HCT116 (cell line): Measurements from ENCODE around the gene AOPEP. TPM values are rescaled to one million over a fixed set of nuclear protein-coding genes. Genes with fewer than 3 reads are reported as not detected.

ENCODE experiments used
- ATAC-seq: fragments of 200-7000 bp; cut with Tn5 transposase; 2 replicates; pipeline ENCODE4 v1.9.1; 2020; ENCODE audit warnings: mild to moderate bottlenecking, moderate library complexity
- BruUV-seq: library from RNA; stranded (reverse); fragments of 400-500 nt; replicated peaks from 2 replicates; lab custom pipeline; 2021; lab: Mats Ljungman, UMichigan
- CTCF ChIA-PET: fragments of 300-600 bp; sonication (Branson Sonifier 250); formaldehyde crosslinking; loops from one replicate; lab custom pipeline; 2021; ENCODE audit warnings: antibody characterized with exemption; lab: Charles Lee
- POLR2A ChIA-PET: fragments of 300-600, 350-600 bp; sonication (Branson Sonifier 250); formaldehyde crosslinking; loops from one replicate; lab custom pipeline; 2021; ENCODE audit warnings: antibody characterized with exemption; lab: Charles Lee
- RAD21 ChIA-PET, 2 experiments: fragments of 300-600 bp; sonication (Branson Sonifier 250); formaldehyde crosslinking; loops; one replicate each; lab custom pipeline; 2023; ENCODE audit warnings: low total read pairs in 2 of 2; ENCODE audit not compliant: uncharacterized antibody in 2 of 2, unreplicated experiment in 2 of 2, low non-redundant PET in 1 of 2; lab: Charles Lee
- DNase-seq: peaks from one replicate; pipeline ENCODE4 v3.0.0-alpha.2; 2010; ENCODE audit warnings: low read depth, low spot score
- H2AFZ ChIP-seq: fragments of 200-600 bp; shearing (Covaris generic), sonication (generic); 2 replicates; pipeline ENCODE4 v1.6.1; 2017; ENCODE audit warnings: low read depth, mixed run types, mixed read lengths, antibody characterized with exemption, low read length; ENCODE audit not compliant: poor library complexity, severe bottlenecking
- H3K27ac ChIP-seq: 2 replicates; pipeline ENCODE4 v1.5.1; 2012; ENCODE audit warnings: low read depth, low read length
- H3K27me3 ChIP-seq: fragments of 200-600 bp; sonication (generic); 2 replicates; pipeline ENCODE4 v1.6.1; 2016; ENCODE audit warnings: mixed run types, low read length, mixed read lengths; ENCODE audit not compliant: insufficient read depth
- H3K36me3 ChIP-seq, 2 experiments: fragments of 200-500 bp in 1 of 2; fragments of 200-600 bp in 1 of 2; sonication (Bioruptor generic) in 1 of 2; sonication (generic) in 1 of 2; 2 replicates each; pipeline versions ENCODE4 v1.5.1 to v1.6.1; 2014 to 2016; ENCODE audit warnings: low read length in 2 of 2, inconsistent platforms in 1 of 2, mixed read lengths in 1 of 2, mixed run types in 1 of 2; ENCODE audit not compliant: insufficient read depth in 2 of 2, control insufficient read depth in 1 of 2
- H3K4me1 ChIP-seq, 2 experiments: fragments of 200-600 bp in 1 of 2; sonication (generic) in 1 of 2; 2 replicates each; pipeline versions ENCODE4 v1.5.1 to v1.6.1; 2012 to 2017; ENCODE audit warnings: low read length in 2 of 2, inconsistent platforms in 1 of 2, mild to moderate bottlenecking in 1 of 2, mixed read lengths in 1 of 2, mixed run types in 1 of 2, moderate library complexity in 1 of 2; ENCODE audit not compliant: insufficient read depth in 2 of 2, control insufficient read depth in 1 of 2
- H3K4me2 ChIP-seq: fragments of 200-600 bp; sonication (generic); 2 replicates; pipeline ENCODE4 v1.6.1; 2017; ENCODE audit warnings: mixed run types, low read length, mixed read lengths
- H3K4me3 ChIP-seq, 2 experiments: fragments of 200-600 bp in 1 of 2; sonication (generic) in 1 of 2; replicated peaks in 1 of 2; 2 replicates each; pipeline ENCODE4 v1.5.1; 2011 to 2016; ENCODE audit warnings: low read length in 2 of 2, control low read depth in 1 of 2, low read depth in 1 of 2, mild to moderate bottlenecking in 1 of 2, mixed read lengths in 1 of 2, mixed run types in 1 of 2
- H3K79me2 ChIP-seq: fragments of 200-600 bp; sonication (generic); 2 replicates; pipeline ENCODE4 v1.6.1; 2017; ENCODE audit warnings: mild to moderate bottlenecking, mixed run types, low read length, moderate library complexity, mixed read lengths; ENCODE audit not compliant: insufficient read depth
- H3K9ac ChIP-seq: fragments of 200-600 bp; sonication (generic); 2 replicates; pipeline ENCODE4 v1.6.1; 2016; ENCODE audit warnings: low read length, mixed read lengths
- H3K9me2 ChIP-seq: fragments of 200-600 bp; sonication (generic), shearing (Covaris generic); 2 replicates; pipeline ENCODE4 v1.6.1; 2017; ENCODE audit warnings: mixed run types, mild to moderate bottlenecking, moderate library complexity; ENCODE audit not compliant: insufficient read depth
- H3K9me3 ChIP-seq, 2 experiments: fragments of 200-500 bp in 1 of 2; fragments of 200-600 bp in 1 of 2; sonication (Bioruptor generic) in 1 of 2; sonication (generic) in 1 of 2; 2 replicates each; pipeline ENCODE4 v1.6.1; 2014 to 2017; ENCODE audit warnings: low read length in 2 of 2, mixed read lengths in 2 of 2, inconsistent platforms in 1 of 2, low read depth in 1 of 2, mild to moderate bottlenecking in 1 of 2, mixed run types in 1 of 2, moderate library complexity in 1 of 2; ENCODE audit not compliant: control insufficient read depth in 1 of 2, insufficient read depth in 1 of 2
- H4K20me1 ChIP-seq: fragments of 200-600 bp; sonication (generic), shearing (Covaris generic); 2 replicates; pipeline ENCODE4 v1.6.1; 2017; ENCODE audit warnings: mixed run types, mild to moderate bottlenecking, moderate library complexity; ENCODE audit not compliant: insufficient read depth
- CBX3 ChIP-seq: IDR thresholded peaks from 2 replicates; pipeline ENCODE4 v1.6.1; 2012; ENCODE audit warnings: low read depth
- EGR1 ChIP-seq: IDR thresholded peaks from 2 replicates; pipeline ENCODE4 v1.6.1; 2012; ENCODE audit warnings: low read depth
- ELF1 ChIP-seq: IDR thresholded peaks from 2 replicates; pipeline ENCODE4 v1.6.1; 2012; ENCODE audit warnings: low read depth, borderline replicate concordance
- EZH2 ChIP-seq: fragments of 200-600 bp; sonication (generic); IDR thresholded peaks from 2 replicates; pipeline ENCODE4 v1.6.1; 2017; ENCODE audit warnings: antibody characterized with exemption, mixed run types
- EZH2phosphoT487 ChIP-seq: fragments of 200-600 bp; IDR thresholded peaks from 2 replicates; pipeline ENCODE4 v1.6.1; 2018; ENCODE audit warnings: antibody characterized with exemption, borderline replicate concordance
- FOSL1 ChIP-seq: IDR thresholded peaks from 2 replicates; pipeline ENCODE4 v1.6.1; 2012; ENCODE audit warnings: low read depth
- JUND ChIP-seq: IDR thresholded peaks from 2 replicates; pipeline ENCODE4 v1.6.1; 2012
- POLR2A ChIP-seq: IDR thresholded peaks from 2 replicates; pipeline ENCODE4 v1.7.0; 2011; ENCODE audit warnings: borderline replicate concordance; ENCODE audit not compliant: insufficient read depth, insufficient read length; ENCODE audit errors: extremely low read depth
- RAD21 ChIP-seq: IDR thresholded peaks from 2 replicates; pipeline ENCODE4 v1.6.1; 2012; ENCODE audit warnings: low read depth, mild to moderate bottlenecking
- SIN3A ChIP-seq: IDR thresholded peaks from 2 replicates; pipeline ENCODE4 v1.6.1; 2012; ENCODE audit warnings: low read depth
- SP1 ChIP-seq: IDR thresholded peaks from 2 replicates; pipeline ENCODE4 v1.6.1; 2012; ENCODE audit warnings: low read depth
- SRF ChIP-seq: IDR thresholded peaks from 2 replicates; pipeline ENCODE4 v1.6.1; 2012; ENCODE audit warnings: low read depth
- TCF7L2 ChIP-seq: IDR thresholded peaks from 2 replicates; pipeline ENCODE4 v1.7.0; 2011; ENCODE audit warnings: borderline replicate concordance, inconsistent platforms; ENCODE audit not compliant: insufficient read depth, insufficient read length; ENCODE audit errors: extremely low read depth
- YY1 ChIP-seq: IDR thresholded peaks from 2 replicates; pipeline ENCODE4 v1.6.1; 2011; ENCODE audit warnings: low read length, low read depth, moderate library complexity, mild to moderate bottlenecking; ENCODE audit not compliant: insufficient replicate concordance; ENCODE audit errors: extremely low read depth
- ZFX ChIP-seq: fragments of 450-650 bp; IDR thresholded peaks from 2 replicates; pipeline ENCODE4 v1.6.1; 2017
- intact Hi-C: fragments of 100-400 bp; cut with micrococcal nuclease; formaldehyde crosslinking; loops from 2 replicates; pipeline ENCODE4 v1.10.0; 2022
- total RNA-seq: library from RNA; stranded (reverse); gene quantifications from one replicate; pipeline ENCODE4 v1.2.1, GENCODE V29; 2021; ENCODE audit not compliant: unreplicated experiment
- TF ChIP-seq, protein P1 (sequence below): IDR thresholded peaks from 2 replicates; pipeline ENCODE4 v1.6.1; 2012
- TF ChIP-seq, protein P2 (sequence below): IDR thresholded peaks from 2 replicates; pipeline ENCODE4 v1.6.1; 2011; ENCODE audit warnings: mild to moderate bottlenecking, low read length, moderate library complexity; ENCODE audit not compliant: insufficient replicate concordance; ENCODE audit errors: extremely low read depth
- TF ChIP-seq, protein P3 (sequence below), 3 experiments: fragments of 200-600 bp in 1 of 3; sonication (generic) in 1 of 3; IDR thresholded peaks in 2 of 3; conservative IDR thresholded peaks in 1 of 3; 2 replicates each; pipeline ENCODE4 v1.5.1; 2012 to 2017; ENCODE audit warnings: low read depth in 2 of 3, low read length in 2 of 3, antibody characterized with exemption in 1 of 3, borderline replicate concordance in 1 of 3, control low read depth in 1 of 3, mild to moderate bottlenecking in 1 of 3, mixed read lengths in 1 of 3, mixed run types in 1 of 3, moderate library complexity in 1 of 3; ENCODE audit not compliant: insufficient read depth in 1 of 3
- TF ChIP-seq, protein P4 (sequence below): IDR thresholded peaks from 2 replicates; pipeline ENCODE4 v1.6.1; 2012; ENCODE audit warnings: low read depth

Gene AOPEP
- total RNA-seq, 1 experiment from 2014 or later, result 15.1 TPM

DNA sequence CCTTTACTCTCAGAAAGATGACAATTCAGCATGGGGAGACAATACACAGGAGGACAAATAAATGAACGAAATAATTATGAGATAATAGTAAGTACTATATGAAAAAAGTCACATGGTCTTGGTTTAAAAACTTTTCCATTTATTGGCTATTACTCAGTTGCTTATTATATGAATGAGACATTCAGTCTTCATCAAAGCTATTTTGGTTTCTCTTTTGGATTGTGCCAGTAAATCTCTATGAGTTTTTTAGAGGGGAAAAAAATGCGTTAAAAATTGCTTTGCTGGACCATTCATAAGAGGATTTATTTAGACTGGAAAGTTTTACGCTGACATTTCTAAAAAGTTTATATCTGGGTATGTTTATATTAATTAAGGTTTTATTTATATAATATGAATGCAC is 137.7 kb downstream of the AOPEP start:
- intact Hi-C loops, result no loop called here
- Histone ChIP-seq H3K27ac (no peak overlapping the region), H3K79me2 (no peaks in the 10 kb centered on the region), H3K27me3 (no peaks in the 10 kb centered on the region), H2AFZ (no peak overlapping the region), H4K20me1 (no peaks in the 10 kb centered on the region), H3K9ac (no peak overlapping the region), H3K36me3 (no peaks in the 10 kb centered on the region), H3K9me2 (no peaks in the 10 kb centered on the region), H3K4me1 (peaks cover 24 to 34% of the 10 kb centered on the region in 2 experiments), H3K9me3 (no peaks in the 10 kb centered on the region), H3K4me3 (no peak overlapping the region), H3K4me2 (no peak overlapping the region)
- ChIA-PET RAD21 (no interaction called here), CTCF (no interaction called here), POLR2A (no interaction called here)
- DNase-seq (no peak), ATAC-seq (no peak)
- BruUV-seq, result no TSS peak
- TF ChIP-seq SRF (no peak), ZFX (no peak), YY1 (no peak), JUND (no peak), FOSL1 (no peak), EGR1 (no peak), EZH2phosphoT487 (no peak), POLR2A (no peak), SIN3A (no peak), EZH2 (no peak), ELF1 (no peak), SP1 (no peak), TCF7L2 (no peak), CBX3 (no peak), RAD21 (no peak)
- TF ChIP-seq, protein P1, sequence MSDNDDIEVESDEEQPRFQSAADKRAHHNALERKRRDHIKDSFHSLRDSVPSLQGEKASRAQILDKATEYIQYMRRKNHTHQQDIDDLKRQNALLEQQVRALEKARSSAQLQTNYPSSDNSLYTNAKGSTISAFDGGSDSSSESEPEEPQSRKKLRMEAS, result no peak
- TF ChIP-seq, protein P2, sequence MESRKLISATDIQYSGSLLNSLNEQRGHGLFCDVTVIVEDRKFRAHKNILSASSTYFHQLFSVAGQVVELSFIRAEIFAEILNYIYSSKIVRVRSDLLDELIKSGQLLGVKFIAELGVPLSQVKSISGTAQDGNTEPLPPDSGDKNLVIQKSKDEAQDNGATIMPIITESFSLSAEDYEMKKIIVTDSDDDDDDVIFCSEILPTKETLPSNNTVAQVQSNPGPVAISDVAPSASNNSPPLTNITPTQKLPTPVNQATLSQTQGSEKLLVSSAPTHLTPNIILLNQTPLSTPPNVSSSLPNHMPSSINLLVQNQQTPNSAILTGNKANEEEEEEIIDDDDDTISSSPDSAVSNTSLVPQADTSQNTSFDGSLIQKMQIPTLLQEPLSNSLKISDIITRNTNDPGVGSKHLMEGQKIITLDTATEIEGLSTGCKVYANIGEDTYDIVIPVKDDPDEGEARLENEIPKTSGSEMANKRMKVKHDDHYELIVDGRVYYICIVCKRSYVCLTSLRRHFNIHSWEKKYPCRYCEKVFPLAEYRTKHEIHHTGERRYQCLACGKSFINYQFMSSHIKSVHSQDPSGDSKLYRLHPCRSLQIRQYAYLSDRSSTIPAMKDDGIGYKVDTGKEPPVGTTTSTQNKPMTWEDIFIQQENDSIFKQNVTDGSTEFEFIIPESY, result no peak
- TF ChIP-seq, protein P3, sequence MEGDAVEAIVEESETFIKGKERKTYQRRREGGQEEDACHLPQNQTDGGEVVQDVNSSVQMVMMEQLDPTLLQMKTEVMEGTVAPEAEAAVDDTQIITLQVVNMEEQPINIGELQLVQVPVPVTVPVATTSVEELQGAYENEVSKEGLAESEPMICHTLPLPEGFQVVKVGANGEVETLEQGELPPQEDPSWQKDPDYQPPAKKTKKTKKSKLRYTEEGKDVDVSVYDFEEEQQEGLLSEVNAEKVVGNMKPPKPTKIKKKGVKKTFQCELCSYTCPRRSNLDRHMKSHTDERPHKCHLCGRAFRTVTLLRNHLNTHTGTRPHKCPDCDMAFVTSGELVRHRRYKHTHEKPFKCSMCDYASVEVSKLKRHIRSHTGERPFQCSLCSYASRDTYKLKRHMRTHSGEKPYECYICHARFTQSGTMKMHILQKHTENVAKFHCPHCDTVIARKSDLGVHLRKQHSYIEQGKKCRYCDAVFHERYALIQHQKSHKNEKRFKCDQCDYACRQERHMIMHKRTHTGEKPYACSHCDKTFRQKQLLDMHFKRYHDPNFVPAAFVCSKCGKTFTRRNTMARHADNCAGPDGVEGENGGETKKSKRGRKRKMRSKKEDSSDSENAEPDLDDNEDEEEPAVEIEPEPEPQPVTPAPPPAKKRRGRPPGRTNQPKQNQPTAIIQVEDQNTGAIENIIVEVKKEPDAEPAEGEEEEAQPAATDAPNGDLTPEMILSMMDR (IDR thresholded peaks at IDR 0.05 in 2 of 3, conservative IDR thresholded peaks at IDR 0.05 in 1 of 3; ENCODE audit: borderline replicate concordance in 1 of 3, insufficient read depth in 1 of 3, low read depth in 2 of 3, low read length in 2 of 3), result no peak
- TF ChIP-seq, protein P4, sequence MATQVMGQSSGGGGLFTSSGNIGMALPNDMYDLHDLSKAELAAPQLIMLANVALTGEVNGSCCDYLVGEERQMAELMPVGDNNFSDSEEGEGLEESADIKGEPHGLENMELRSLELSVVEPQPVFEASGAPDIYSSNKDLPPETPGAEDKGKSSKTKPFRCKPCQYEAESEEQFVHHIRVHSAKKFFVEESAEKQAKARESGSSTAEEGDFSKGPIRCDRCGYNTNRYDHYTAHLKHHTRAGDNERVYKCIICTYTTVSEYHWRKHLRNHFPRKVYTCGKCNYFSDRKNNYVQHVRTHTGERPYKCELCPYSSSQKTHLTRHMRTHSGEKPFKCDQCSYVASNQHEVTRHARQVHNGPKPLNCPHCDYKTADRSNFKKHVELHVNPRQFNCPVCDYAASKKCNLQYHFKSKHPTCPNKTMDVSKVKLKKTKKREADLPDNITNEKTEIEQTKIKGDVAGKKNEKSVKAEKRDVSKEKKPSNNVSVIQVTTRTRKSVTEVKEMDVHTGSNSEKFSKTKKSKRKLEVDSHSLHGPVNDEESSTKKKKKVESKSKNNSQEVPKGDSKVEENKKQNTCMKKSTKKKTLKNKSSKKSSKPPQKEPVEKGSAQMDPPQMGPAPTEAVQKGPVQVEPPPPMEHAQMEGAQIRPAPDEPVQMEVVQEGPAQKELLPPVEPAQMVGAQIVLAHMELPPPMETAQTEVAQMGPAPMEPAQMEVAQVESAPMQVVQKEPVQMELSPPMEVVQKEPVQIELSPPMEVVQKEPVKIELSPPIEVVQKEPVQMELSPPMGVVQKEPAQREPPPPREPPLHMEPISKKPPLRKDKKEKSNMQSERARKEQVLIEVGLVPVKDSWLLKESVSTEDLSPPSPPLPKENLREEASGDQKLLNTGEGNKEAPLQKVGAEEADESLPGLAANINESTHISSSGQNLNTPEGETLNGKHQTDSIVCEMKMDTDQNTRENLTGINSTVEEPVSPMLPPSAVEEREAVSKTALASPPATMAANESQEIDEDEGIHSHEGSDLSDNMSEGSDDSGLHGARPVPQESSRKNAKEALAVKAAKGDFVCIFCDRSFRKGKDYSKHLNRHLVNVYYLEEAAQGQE, result no peak
